ENCODE data around the gene TEX51. TPM values are rescaled to one million over a fixed set of nuclear protein-coding genes. Genes with fewer than 3 reads are reported as not detected.

The TEX51 gene
- total RNA-seq, 2 donors from 2014 or later = 1.3 TPM; not detected in 1

DNA sequence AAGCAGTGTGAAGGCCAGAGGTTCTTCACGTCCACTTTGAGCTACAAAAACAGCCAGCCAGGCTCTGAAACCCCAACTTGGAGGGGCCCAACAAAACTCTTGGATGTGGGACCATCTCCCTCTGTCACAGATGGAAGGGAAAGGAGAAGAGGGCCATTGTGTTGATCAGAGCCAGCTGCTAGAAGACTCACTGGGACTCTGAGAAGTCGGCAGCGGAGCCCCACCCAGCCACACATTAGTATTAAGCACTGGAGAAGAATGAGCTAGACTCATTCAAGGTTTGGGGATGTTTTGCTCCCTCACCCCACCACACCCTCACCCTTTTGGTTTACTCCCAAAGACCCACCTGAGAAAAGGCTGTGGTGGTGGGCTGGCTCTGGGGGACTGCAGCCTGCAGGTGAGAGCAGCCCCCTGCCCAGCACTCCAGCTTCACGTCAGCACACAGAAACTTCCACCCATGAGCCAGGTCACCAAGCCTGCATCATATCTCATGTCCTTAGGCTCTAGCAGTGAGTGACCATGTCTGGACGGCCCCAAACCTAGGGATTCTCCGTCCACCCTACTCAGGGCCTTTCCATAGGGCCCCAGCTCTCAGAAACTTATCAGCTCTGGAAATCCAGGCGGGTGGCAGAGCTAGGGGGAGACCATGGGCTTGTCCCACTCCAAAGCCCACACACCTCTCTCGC, 12.6 kb downstream of the TEX51 start:
- Histone ChIP-seq H3K27ac (no peak overlapping the region), H3K27me3 (replicated peaks; ENCODE audit: insufficient read depth) (no peaks in the 10 kb centered on the region), H3K9me3 (no peaks in the 10 kb centered on the region), H3K4me1 (replicated peaks) (no peaks in the 10 kb centered on the region), H3K36me3 (no peaks in the 10 kb centered on the region), H3K4me3 (no peak overlapping the region)
- DNase-seq (ENCODE audit: low spot score) = no peak
- TF ChIP-seq POLR2A (IDR thresholded peaks at IDR 0.05) (no peak), POLR2AphosphoS5 (IDR thresholded peaks at IDR 0.05) (no peak)
- TF ChIP-seq, protein P1, sequence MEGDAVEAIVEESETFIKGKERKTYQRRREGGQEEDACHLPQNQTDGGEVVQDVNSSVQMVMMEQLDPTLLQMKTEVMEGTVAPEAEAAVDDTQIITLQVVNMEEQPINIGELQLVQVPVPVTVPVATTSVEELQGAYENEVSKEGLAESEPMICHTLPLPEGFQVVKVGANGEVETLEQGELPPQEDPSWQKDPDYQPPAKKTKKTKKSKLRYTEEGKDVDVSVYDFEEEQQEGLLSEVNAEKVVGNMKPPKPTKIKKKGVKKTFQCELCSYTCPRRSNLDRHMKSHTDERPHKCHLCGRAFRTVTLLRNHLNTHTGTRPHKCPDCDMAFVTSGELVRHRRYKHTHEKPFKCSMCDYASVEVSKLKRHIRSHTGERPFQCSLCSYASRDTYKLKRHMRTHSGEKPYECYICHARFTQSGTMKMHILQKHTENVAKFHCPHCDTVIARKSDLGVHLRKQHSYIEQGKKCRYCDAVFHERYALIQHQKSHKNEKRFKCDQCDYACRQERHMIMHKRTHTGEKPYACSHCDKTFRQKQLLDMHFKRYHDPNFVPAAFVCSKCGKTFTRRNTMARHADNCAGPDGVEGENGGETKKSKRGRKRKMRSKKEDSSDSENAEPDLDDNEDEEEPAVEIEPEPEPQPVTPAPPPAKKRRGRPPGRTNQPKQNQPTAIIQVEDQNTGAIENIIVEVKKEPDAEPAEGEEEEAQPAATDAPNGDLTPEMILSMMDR (IDR thresholded peaks at IDR 0.05) = no peak
- intact Hi-C loops (cut with DNase I) = no loop called here
- WGBS = 97% methylated on average over 8 of the region's 8 CpGs

DNA sequence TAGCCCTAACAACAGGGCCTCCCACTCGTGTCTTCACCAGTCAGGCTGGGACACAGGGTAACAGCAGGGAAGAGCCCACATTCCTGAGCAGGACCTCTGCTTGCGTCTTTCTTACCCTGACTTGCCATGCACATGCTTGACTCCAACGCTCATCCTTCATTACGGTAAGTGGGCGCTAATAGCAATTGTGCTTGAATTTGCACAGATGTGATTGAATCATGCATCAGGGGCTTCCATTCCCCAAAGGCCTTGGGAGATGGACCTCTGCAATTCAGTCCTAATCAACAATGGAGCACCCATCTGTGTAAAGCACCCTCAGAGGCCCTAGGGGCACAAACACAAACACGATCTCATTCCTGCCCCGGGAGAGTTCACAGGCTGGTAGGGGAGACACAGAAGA, 13.5 kb downstream of the TEX51 start:
- H3K27ac ChIP-seq = no peak overlapping the region
- H3K4me1 ChIP-seq (replicated peaks) = no peaks in the 10 kb centered on the region
- H3K9me3 ChIP-seq = no peaks in the 10 kb centered on the region
- H3K36me3 ChIP-seq = no peaks in the 10 kb centered on the region
- TF ChIP-seq, protein P1 (IDR thresholded peaks at IDR 0.05) = no peak
- TF ChIP-seq POLR2AphosphoS5 (IDR thresholded peaks at IDR 0.05) (no peak), POLR2A (IDR thresholded peaks at IDR 0.05) (no peak)
- DNase-seq (ENCODE audit: low spot score) = no peak
- H3K27me3 ChIP-seq (replicated peaks; ENCODE audit: insufficient read depth) = no peaks in the 10 kb centered on the region
- 79% methylated on average over 7 of the region's 7 CpGs for WGBS
- H3K4me3 ChIP-seq = no peak overlapping the region
- intact Hi-C loops (cut with DNase I) = no loop called here

- H3K4me3 ChIP-seq = no peak overlapping the region
- TF ChIP-seq POLR2A (IDR thresholded peaks at IDR 0.05) = no peak
- TF ChIP-seq, protein P1 (IDR thresholded peaks at IDR 0.05) = no peak
- no peak for TF ChIP-seq POLR2AphosphoS5 (IDR thresholded peaks at IDR 0.05)
- 80% methylated on average over 2 of the region's 2 CpGs for WGBS
- H3K27ac ChIP-seq = no peak overlapping the region
- H3K27me3 ChIP-seq (replicated peaks; ENCODE audit: insufficient read depth) = no peaks in the 10 kb centered on the region
- no peaks in the 10 kb centered on the region for H3K4me1 ChIP-seq (replicated peaks)
- no peaks in the 10 kb centered on the region for H3K9me3 ChIP-seq
- H3K36me3 ChIP-seq = no peaks in the 10 kb centered on the region
- intact Hi-C loops (cut with DNase I) = no loop called here
- no peak for DNase-seq (ENCODE audit: low spot score)
Measured at GRCh38 chr2:126913329-126913728, 14.6 kb downstream of the TEX51 start.

GRCh38 chr2:126913881-126914615, 15.4 kb downstream of the TEX51 start:
- H3K36me3 ChIP-seq = no peaks in the 10 kb centered on the region
- intact Hi-C loops (cut with DNase I) = no loop called here
- H3K4me3 ChIP-seq = no peak overlapping the region
- 79% methylated on average over 10 of the region's 10 CpGs for WGBS
- TF ChIP-seq, protein P1 (IDR thresholded peaks at IDR 0.05) = no peak
- TF ChIP-seq POLR2A (IDR thresholded peaks at IDR 0.05) (no peak), POLR2AphosphoS5 (IDR thresholded peaks at IDR 0.05) (no peak)
- H3K4me1 ChIP-seq (replicated peaks) = no peaks in the 10 kb centered on the region
- no peaks in the 10 kb centered on the region for H3K9me3 ChIP-seq
- H3K27me3 ChIP-seq (replicated peaks; ENCODE audit: insufficient read depth) = no peaks in the 10 kb centered on the region
- DNase-seq (ENCODE audit: low spot score) = no peak
- no peak overlapping the region for H3K27ac ChIP-seq

Measured in prostate gland (tissue), 2 donors.